GM15510 (cell line): ENCODE measurements around the gene COL11A1.

Source experiments
- POLR2A ChIP-seq: IDR thresholded peaks from 3 replicates; pipeline ENCODE4 v1.6.1; 2011; ENCODE audit warnings: borderline replicate concordance; ENCODE audit not compliant: insufficient read length; ENCODE audit errors: extremely low read depth

Gene COL11A1

GRCh38 chr1:102978874-102979273, 129.4 kb downstream of the COL11A1 start:
- TF ChIP-seq POLR2A, result no peak

- no peak for TF ChIP-seq POLR2A
Measured at GRCh38 chr1:102977292-102977691, 131.0 kb downstream of the COL11A1 start.

- no peak for TF ChIP-seq POLR2A
Measured at GRCh38 chr1:102970496-102971078, 137.7 kb downstream of the COL11A1 start.

- no peak for TF ChIP-seq POLR2A
Measured at GRCh38 chr1:102967786-102968185, 140.5 kb downstream of the COL11A1 start.

- no peak for TF ChIP-seq POLR2A
Measured at GRCh38 chr1:102961549-102961948, 146.8 kb downstream of the COL11A1 start.

- no peak for TF ChIP-seq POLR2A
Measured at GRCh38 chr1:102954576-102954975, 153.7 kb downstream of the COL11A1 start.

- TF ChIP-seq POLR2A, result no peak
Measured at GRCh38 chr1:102952400-102952799, 155.9 kb downstream of the COL11A1 start.

- no peak for TF ChIP-seq POLR2A
Measured at GRCh38 chr1:102942324-102942723, 166.0 kb downstream of the COL11A1 start.

GRCh38 chr1:102941366-102941947, 166.9 kb downstream of the COL11A1 start:
- no peak for TF ChIP-seq POLR2A

- no peak for TF ChIP-seq POLR2A
Measured at GRCh38 chr1:102937401-102937800, 170.9 kb downstream of the COL11A1 start.

- TF ChIP-seq POLR2A, result no peak
Measured at GRCh38 chr1:102919659-102920058, 188.7 kb downstream of the COL11A1 start.

GRCh38 chr1:102901996-102902395, 206.3 kb downstream of the COL11A1 start:
- TF ChIP-seq POLR2A, result no peak

- TF ChIP-seq POLR2A, result no peak
Measured at GRCh38 chr1:102899935-102900334, 208.4 kb downstream of the COL11A1 start.

GRCh38 chr1:102897557-102897956, 210.8 kb downstream of the COL11A1 start:
- TF ChIP-seq POLR2A, result no peak

- TF ChIP-seq POLR2A, result no peak
Measured at GRCh38 chr1:102896771-102897170, 211.6 kb downstream of the COL11A1 start.

- TF ChIP-seq POLR2A, result no peak
Measured at GRCh38 chr1:102896286-102896685, 212.0 kb downstream of the COL11A1 start.
